LNCAP (cell line): ENCODE measurements around the gene APBA2.

Experiments used
- TF ChIP-seq, protein P1 (sequence below): fragments of 450-650 bp; IDR thresholded peaks from 2 replicates; pipeline ENCODE4 v1.5.1; 2017; ENCODE audit warnings: mild to moderate bottlenecking

APBA2 gene

DNA sequence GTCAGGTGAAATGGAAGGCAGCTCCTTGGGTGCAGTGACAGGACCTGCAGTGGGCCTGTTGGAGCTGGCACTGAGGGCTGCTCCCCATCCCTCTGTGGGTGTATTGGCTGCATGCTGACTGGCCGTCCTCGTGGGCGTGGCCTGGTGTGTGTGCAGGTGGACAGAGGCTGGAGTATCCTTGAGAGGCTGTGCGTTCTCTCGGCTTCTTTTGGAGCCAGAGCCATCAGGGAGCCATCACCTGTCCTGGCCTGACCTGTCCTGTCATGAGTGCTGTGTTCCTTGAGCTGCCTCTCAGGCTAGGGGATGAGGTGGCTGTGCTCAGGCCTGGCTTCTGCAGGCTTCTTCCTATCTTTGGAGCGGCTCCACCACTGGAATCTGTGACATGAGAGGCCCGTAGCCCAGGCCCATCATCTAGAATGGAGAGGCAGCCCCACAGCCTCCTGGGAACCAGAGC, 61.5 kb downstream of the APBA2 start:
- TF ChIP-seq, protein P1, sequence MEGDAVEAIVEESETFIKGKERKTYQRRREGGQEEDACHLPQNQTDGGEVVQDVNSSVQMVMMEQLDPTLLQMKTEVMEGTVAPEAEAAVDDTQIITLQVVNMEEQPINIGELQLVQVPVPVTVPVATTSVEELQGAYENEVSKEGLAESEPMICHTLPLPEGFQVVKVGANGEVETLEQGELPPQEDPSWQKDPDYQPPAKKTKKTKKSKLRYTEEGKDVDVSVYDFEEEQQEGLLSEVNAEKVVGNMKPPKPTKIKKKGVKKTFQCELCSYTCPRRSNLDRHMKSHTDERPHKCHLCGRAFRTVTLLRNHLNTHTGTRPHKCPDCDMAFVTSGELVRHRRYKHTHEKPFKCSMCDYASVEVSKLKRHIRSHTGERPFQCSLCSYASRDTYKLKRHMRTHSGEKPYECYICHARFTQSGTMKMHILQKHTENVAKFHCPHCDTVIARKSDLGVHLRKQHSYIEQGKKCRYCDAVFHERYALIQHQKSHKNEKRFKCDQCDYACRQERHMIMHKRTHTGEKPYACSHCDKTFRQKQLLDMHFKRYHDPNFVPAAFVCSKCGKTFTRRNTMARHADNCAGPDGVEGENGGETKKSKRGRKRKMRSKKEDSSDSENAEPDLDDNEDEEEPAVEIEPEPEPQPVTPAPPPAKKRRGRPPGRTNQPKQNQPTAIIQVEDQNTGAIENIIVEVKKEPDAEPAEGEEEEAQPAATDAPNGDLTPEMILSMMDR: no peak

DNA sequence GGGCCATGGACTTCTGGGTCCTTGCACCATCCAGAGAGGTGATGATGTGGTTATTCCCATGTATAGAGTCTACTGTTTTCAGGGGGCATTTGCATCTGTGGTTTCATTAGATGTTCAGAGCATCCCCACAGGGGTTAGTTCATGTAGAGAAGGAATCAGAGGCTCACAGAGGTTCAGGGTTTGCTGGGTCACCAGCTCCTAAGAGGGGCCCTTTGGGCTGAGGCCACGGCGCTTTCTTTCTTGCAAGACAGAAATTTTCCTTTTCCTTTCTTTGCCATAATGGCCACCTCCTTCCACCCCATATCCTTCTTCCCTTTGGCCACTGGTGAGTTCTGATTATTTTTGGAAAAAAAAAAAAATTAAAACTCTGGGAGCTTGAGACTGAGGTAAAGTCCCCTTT, 62.3 kb downstream of the APBA2 start:
- TF ChIP-seq, protein P1: no peak

- TF ChIP-seq, protein P1: no peak
Measured at GRCh38 chr15:28950916-28951315, 65.1 kb downstream of the APBA2 start.

GRCh38 chr15:28952666-28953491, 67.1 kb downstream of the APBA2 start:
- TF ChIP-seq, protein P1: no peak

DNA sequence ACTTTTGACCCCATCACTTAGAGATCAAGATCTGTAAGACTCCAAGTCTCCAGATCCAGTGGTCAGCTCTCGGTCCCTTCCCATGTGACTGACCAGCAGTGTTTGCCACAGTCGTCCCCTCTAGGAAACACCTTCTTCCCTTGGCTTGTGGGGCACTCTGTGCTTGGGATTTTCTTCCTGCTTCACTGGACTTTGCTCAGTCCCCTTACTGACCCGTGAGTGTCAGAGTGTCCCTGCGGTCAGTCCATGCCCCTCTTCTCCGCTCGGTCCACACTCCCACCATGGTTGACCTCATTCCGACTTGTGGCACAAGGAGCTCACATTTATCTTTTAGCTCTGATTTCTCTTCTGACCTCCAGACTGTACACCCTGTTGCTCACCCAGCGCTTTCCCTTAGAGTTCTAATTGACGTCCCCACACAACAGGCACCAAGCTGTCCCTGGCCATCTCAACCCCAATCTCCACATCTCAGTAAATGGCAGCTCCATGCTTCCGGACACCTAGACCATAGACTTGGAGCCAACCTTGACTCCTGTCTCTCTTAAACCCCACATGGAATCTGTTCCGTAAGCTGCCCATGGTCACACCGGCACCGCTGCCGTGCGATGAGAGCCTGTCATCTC, 67.9 kb downstream of the APBA2 start:
- TF ChIP-seq, protein P1: no peak

GRCh38 chr15:28954466-28955159, 68.8 kb downstream of the APBA2 start:
- TF ChIP-seq, protein P1: no peak

- TF ChIP-seq, protein P1: no peak
Measured at GRCh38 chr15:28955160-28955992, 69.6 kb downstream of the APBA2 start.
